HG02938 (cell line): ENCODE data around the gene TMOD2.

ENCODE experiments used
- ATAC-seq: cut with Tn5 transposase; IDR thresholded peaks from one replicate; pipeline ENCODE4 v1.9.1; 2021; ENCODE audit warnings: mild to moderate bottlenecking, moderate library complexity; ENCODE audit not compliant: unreplicated experiment

Gene TMOD2

GRCh38 chr15:51848811-51849210 is 97.4 kb downstream of the TMOD2 start:
- ATAC-seq: no peak

- ATAC-seq: no peak
Measured at GRCh38 chr15:51849860-51850259, 98.5 kb downstream of the TMOD2 start.

- no peak for ATAC-seq
Measured at GRCh38 chr15:51853998-51854397, 102.6 kb downstream of the TMOD2 start.

- ATAC-seq: no peak
Measured at GRCh38 chr15:51855612-51856011, 104.2 kb downstream of the TMOD2 start.

- no peak for ATAC-seq
Measured at GRCh38 chr15:51856714-51857380, 105.5 kb downstream of the TMOD2 start.

- no peak for ATAC-seq
Measured at GRCh38 chr15:51861557-51862359, 110.4 kb downstream of the TMOD2 start.

GRCh38 chr15:51863131-51863530 is 111.7 kb downstream of the TMOD2 start:
- no peak for ATAC-seq

GRCh38 chr15:51864408-51865056 is 113.1 kb downstream of the TMOD2 start:
- ATAC-seq: no peak

- ATAC-seq: no peak
Measured at GRCh38 chr15:51865317-51865716, 113.9 kb downstream of the TMOD2 start.
